Measurements from ENCODE around the gene D2HGDH. TPM values are rescaled to one million over a fixed set of nuclear protein-coding genes. Genes with fewer than 3 reads are reported as not detected.

Gene D2HGDH
- total RNA-seq (2014; rRNA removed; shearing (Covaris generic)): 19.4 and 23.2 TPM in 2 replicates
- 54.7 and 68.1 TPM in 2 replicates for total RNA-seq (2022)
- percentile 67 among the genes with signal in this experiment for Bru-seq, nascent RNA
- BruChase-seq, experiment 1, labeled RNA remaining after a 6-hour chase: percentile 86 among the genes with signal in this experiment
- percentile 76 among the genes with signal in this experiment for BruChase-seq, experiment 2, labeled RNA remaining after a 2-hour chase
- long read RNA-seq, transcript D2HGDH-201 (10 exons, 2,617 nt): major isoform, 8 of 45 reads
- long read RNA-seq, partial matches to known transcripts: 16 of 45 reads
- long read RNA-seq, other reads (novel, unspliced or antisense): 21 of 45 reads

GRCh38 chr2:241734467-241735208 is at the start of gene D2HGDH:
Gene D2HGDH (plus strand): TSS chr2:241734630. CDS start chr2:241735225, 595 bp downstream.
- peaks cover 22% of the 10 kb centered on the region for H3K4me1 ChIP-seq (ENCODE audit: insufficient read depth, low read length, poor library complexity, severe bottlenecking)
- TF ChIP-seq, protein P1, sequence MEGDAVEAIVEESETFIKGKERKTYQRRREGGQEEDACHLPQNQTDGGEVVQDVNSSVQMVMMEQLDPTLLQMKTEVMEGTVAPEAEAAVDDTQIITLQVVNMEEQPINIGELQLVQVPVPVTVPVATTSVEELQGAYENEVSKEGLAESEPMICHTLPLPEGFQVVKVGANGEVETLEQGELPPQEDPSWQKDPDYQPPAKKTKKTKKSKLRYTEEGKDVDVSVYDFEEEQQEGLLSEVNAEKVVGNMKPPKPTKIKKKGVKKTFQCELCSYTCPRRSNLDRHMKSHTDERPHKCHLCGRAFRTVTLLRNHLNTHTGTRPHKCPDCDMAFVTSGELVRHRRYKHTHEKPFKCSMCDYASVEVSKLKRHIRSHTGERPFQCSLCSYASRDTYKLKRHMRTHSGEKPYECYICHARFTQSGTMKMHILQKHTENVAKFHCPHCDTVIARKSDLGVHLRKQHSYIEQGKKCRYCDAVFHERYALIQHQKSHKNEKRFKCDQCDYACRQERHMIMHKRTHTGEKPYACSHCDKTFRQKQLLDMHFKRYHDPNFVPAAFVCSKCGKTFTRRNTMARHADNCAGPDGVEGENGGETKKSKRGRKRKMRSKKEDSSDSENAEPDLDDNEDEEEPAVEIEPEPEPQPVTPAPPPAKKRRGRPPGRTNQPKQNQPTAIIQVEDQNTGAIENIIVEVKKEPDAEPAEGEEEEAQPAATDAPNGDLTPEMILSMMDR (conservative IDR thresholded peaks at IDR 0.05; ENCODE audit: low read length): no peak
- no peak for TF ChIP-seq EZH2phosphoT487 (IDR thresholded peaks at IDR 0.05; ENCODE audit: borderline replicate concordance, low read depth, low read length)
- no peaks in the 10 kb centered on the region for H3K79me2 ChIP-seq (ENCODE audit: insufficient read depth, low read depth, low read length)
- peak within 1 kb of the TSS; percentile 84 for H3K4me2 ChIP-seq (ENCODE audit: low read length)
- H3K9me3 ChIP-seq (ENCODE audit: low read length): no peaks in the 10 kb centered on the region
- POLR2A ChIA-PET: interaction anchor here (0.9 to 2.7 kb wide), 4 partner anchors 22 to 48 kb away, joined by 3 to 7 read pairs (median 4); partner anchors contain the start of genes DTYMK and ING5
- no peaks in the 10 kb centered on the region for H3K9me2 ChIP-seq (ENCODE audit: insufficient read depth, low read length)
- H3K36me3 ChIP-seq (ENCODE audit: insufficient read depth, low read length): no peaks in the 10 kb centered on the region; the same call in 1 of the 2 replicates
- H3K27ac ChIP-seq (ENCODE audit: low read depth, low read length, poor library complexity, severe bottlenecking): peak within 1 kb of the TSS; percentile 48
- intact Hi-C loops (cut with micrococcal nuclease; ENCODE audit: unreplicated experiment): loop anchor here (1.0 to 2.0 kb wide), 3 partner anchors 32 to 69 kb away; partner anchors contain the start of genes DTYMK and ING5
- no peaks in the 10 kb centered on the region for H4K20me1 ChIP-seq (ENCODE audit: insufficient read depth, low read length)
- CTCF ChIA-PET (ENCODE audit: unreplicated experiment): interaction anchor here (1.4 kb wide), 1 partner anchor 32 kb away, joined by 3 read pairs; no protein-coding TSS in a partner anchor
- H3K4me3 ChIP-seq (ENCODE audit: low read depth, low read length, poor library complexity, severe bottlenecking): peak within 1 kb of the TSS; percentile 81
- peak; percentile 90 for DNase-seq (ENCODE audit: low spot score)
- BruUV-seq (replicated peaks): TSS peak; percentile 55
- H2AFZ ChIP-seq (ENCODE audit: low read length): peak within 1 kb of the TSS; percentile 78

DNA sequence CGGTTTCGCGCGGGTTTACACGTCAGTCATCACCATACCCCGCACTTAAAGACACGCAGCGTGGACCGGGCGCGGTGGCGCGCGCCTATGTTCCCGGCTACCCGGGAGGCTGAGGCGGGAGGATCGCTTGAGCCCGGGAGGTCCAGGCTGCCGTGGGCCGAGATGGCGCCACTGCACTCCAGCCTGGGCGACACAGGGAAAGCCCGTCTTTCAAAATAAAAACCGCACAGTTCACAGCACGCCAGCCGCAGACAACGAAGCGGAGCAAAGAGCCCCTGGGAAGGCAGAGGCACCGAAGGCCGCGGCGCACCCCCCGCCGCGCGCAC is 48.1 kb upstream of the D2HGDH start:
- Histone ChIP-seq H3K9me2 (ENCODE audit: insufficient read depth, low read length) (no peaks in the 10 kb centered on the region), H4K20me1 (ENCODE audit: insufficient read depth, low read length) (no peaks in the 10 kb centered on the region), H2AFZ (ENCODE audit: low read length) (peak overlapping the region; percentile 52; the same call in 1 of the 2 replicates), H3K27ac (ENCODE audit: low read depth, low read length, poor library complexity, severe bottlenecking) (peak overlapping the region; percentile 69), H3K4me1 (ENCODE audit: insufficient read depth, low read length, poor library complexity, severe bottlenecking) (peaks cover 17% of the 10 kb centered on the region), H3K36me3 (ENCODE audit: insufficient read depth, low read length) (peaks cover 66% of the 10 kb centered on the region), H3K4me3 (ENCODE audit: low read depth, low read length, poor library complexity, severe bottlenecking) (peak overlapping the region; percentile 90), H3K79me2 (ENCODE audit: insufficient read depth, low read depth, low read length) (peaks cover 53% of the 10 kb centered on the region), H3K9me3 (ENCODE audit: low read length) (no peaks in the 10 kb centered on the region), H3K4me2 (ENCODE audit: low read length) (peak overlapping the region; percentile 92)
- POLR2A ChIA-PET: interaction anchor here (0.6 to 4.1 kb wide), 11 partner anchors 9 to 627 kb away, joined by 3 to 46 read pairs (median 4); partner anchors contain the start of genes ATG4B, D2HGDH, HDLBP and ING5
- CTCF ChIA-PET (ENCODE audit: unreplicated experiment): no interaction called here
- no peak for TF ChIP-seq EZH2phosphoT487 (IDR thresholded peaks at IDR 0.05; ENCODE audit: borderline replicate concordance, low read depth, low read length)
- TF ChIP-seq, protein P1 (conservative IDR thresholded peaks at IDR 0.05; ENCODE audit: low read length): no peak
- no TSS peak for BruUV-seq (replicated peaks)
- intact Hi-C loops (cut with micrococcal nuclease; ENCODE audit: unreplicated experiment): loop anchor here (1.0 to 10.0 kb wide), 5 partner anchors 15 to 583 kb away; partner anchors contain the start of genes D2HGDH, FARP2 and MTERF4
- no peak for DNase-seq (ENCODE audit: low spot score)

Data from OCI-LY7 (cell line).